Kidney (tissue), 14 donors: ENCODE data around the gene TBX19. TPM values are rescaled to one million over a fixed set of nuclear protein-coding genes. Genes with fewer than 3 reads are reported as not detected.

Experiments used
- DNase-seq, 5 donors: peaks; one replicate each; pipeline ENCODE4 v3.0.0-alpha.2; 2013 to 2020
- FAIRE-seq: peaks from 2 replicates; lab custom pipeline; 2012; peaks lifted over from hg19 to GRCh38; lab: Jason Lieb, UNC
- H3K27ac ChIP-seq, 2 donors: one replicate each; pipeline ENCODE4 v1.7.0; 2013; ENCODE audit warnings: low read depth in 2 of 2, low read length in 2 of 2, inconsistent platforms in 1 of 2
- H3K27me3 ChIP-seq: one replicate; pipeline ENCODE4 v1.7.1; 2013; ENCODE audit warnings: low read length, inconsistent platforms; ENCODE audit not compliant: control insufficient read depth, insufficient read depth
- H3K36me3 ChIP-seq, 3 donors: one replicate each; pipeline versions ENCODE4 v1.7.0 to v1.7.1; 2013; ENCODE audit warnings: low read length in 3 of 3, control low read depth in 1 of 3, inconsistent platforms in 1 of 3; ENCODE audit not compliant: insufficient read depth in 3 of 3, control insufficient read depth in 2 of 3
- H3K4me1 ChIP-seq, 3 donors: one replicate each; pipeline versions ENCODE4 v1.7.0 to v1.7.1; 2013; ENCODE audit warnings: low read length in 3 of 3, inconsistent platforms in 1 of 3, low read depth in 1 of 3; ENCODE audit not compliant: control insufficient read depth in 2 of 3, insufficient read depth in 2 of 3
- H3K4me3 ChIP-seq, 3 donors: one replicate each; pipeline versions ENCODE4 v1.7.0 to v1.8.1; 2013; ENCODE audit warnings: low read length in 3 of 3, control low read depth in 1 of 3, inconsistent platforms in 1 of 3
- H3K9ac ChIP-seq, 3 donors: one replicate each; pipeline versions ENCODE4 v1.7.0 to v1.7.1; 2013; ENCODE audit warnings: low read length in 3 of 3, control low read depth in 1 of 3, inconsistent platforms in 1 of 3
- H3K9me3 ChIP-seq, 3 donors: one replicate each; pipeline versions ENCODE4 v1.7.0 to v1.7.1; 2013; ENCODE audit warnings: low read length in 3 of 3, control low read depth in 1 of 3, inconsistent platforms in 1 of 3; ENCODE audit not compliant: control insufficient read depth in 2 of 3, insufficient read depth in 1 of 3
- CTCF ChIP-seq: IDR thresholded peaks from 3 replicates; pipeline ENCODE4 v1.5.1; 2012; ENCODE audit warnings: mild to moderate bottlenecking, moderate library complexity, borderline replicate concordance; ENCODE audit not compliant: insufficient read depth; ENCODE audit errors: extremely low read depth
- intact Hi-C: fragments of 100-400 bp; cut with DNase I; formaldehyde crosslinking; loops from one replicate; pipeline ENCODE4 v1.11.1; 2022
- polyA plus RNA-seq: library from polyadenylated mRNA; stranded (reverse); fragments of 350-450 nt; fragmentation: Illumina TruSeq; extraction: RNeasy Lipid Tissue Mini Kit (QIAGEN cat#74804); gene quantifications from one replicate; pipeline ENCODE4 v1.2.3, GENCODE V29; 2014; ENCODE audit warnings: low read depth, low replicate concordance; ENCODE audit not compliant: insufficient read depth
- total RNA-seq: library from RNA; stranded (reverse); fragmentation: NEBNext Ultra II Directional; extraction: Animal tissue kit (Norgen Biotek cat#: 25700); gene quantifications from one replicate; pipeline ENCODE4 v1.2.1, GENCODE V29; 2021
- donor health status: control.
- donor health status: control.
- donor health status: control.
- donor health status: control.
- donor health status: control.
- donor health status: DM: yes; HTN: yes; CAD: no.
- donor health status: Normal renal cell carcinoma (clear cell type).

TBX19 gene
- total and polyA plus RNA-seq, 2 donors from 2014 or later, result 1.6 to 2.0 TPM

DNA sequence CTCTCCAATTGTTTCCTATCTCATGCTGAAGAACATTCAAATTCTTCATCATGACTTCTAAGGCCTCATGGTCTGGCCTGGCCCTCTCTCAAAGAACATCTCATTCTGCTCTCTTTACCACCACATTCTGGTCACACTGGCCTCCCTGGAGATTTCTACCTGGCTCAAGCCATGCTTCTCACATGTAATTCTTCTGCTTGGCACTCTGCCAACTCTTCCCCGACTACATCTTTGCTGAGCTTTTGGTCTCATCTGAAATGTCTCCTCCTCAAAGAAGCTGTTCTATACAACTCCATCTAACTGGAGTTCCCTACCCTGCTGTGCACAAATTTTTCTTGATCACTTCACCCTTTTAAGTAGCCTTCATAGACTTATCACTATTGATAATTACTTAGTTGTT, 1.4 kb upstream of the TBX19 start:
- no peaks in the 10 kb centered on the region for H3K36me3 ChIP-seq
- no peaks in the 10 kb centered on the region for H3K27me3 ChIP-seq
- intact Hi-C loops, result no loop called here
- no peak overlapping the region for H3K27ac ChIP-seq
- no peak for TF ChIP-seq CTCF
- no peaks in the 10 kb centered on the region for H3K9me3 ChIP-seq
- H3K9ac ChIP-seq, result no peak overlapping the region
- FAIRE-seq (no peak), DNase-seq (no peak)
- H3K4me3 ChIP-seq, result no peak overlapping the region
- H3K4me1 ChIP-seq, result no peaks in the 10 kb centered on the region

DNA sequence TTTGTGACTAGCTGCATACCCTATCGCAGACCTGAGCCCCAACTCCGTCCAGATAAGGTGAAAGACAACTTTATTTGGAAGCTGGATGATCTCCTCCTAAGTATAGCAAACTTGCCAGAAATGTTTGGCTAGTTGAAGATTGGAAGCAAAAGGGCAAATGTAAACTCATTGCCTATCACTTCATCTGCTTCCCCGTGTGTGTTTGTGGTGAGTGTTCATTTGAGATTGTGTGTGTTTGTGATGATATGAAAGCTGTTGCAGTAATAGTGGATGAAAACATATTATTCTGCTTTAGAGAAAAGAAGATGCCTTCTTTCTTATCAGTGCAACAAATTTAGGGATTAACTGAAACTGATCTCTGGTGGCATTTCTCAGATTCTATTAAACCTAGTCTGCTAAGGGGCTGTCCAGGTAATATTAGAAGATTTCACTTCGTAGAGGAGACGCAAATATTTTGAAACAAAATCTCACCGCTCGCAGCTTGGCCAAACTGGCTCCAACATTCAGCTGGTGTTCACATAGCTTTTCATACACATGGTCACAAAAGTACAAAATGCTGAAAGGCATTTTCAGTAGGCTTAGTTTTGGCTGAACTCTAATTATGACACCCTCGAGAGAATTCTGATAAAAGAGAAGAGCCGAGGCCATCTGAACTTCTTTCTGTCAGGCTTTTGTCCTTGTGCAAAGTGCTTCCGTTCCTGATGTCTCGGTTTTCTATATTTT, 1.1 kb downstream of the TBX19 start:
- Histone ChIP-seq H3K4me1 (no peaks in the 10 kb centered on the region), H3K27ac (no peak overlapping the region), H3K27me3 (no peaks in the 10 kb centered on the region), H3K4me3 (no peak overlapping the region), H3K9me3 (no peaks in the 10 kb centered on the region), H3K9ac (no peak overlapping the region), H3K36me3 (no peaks in the 10 kb centered on the region)
- no peak for TF ChIP-seq CTCF
- intact Hi-C loops, result no loop called here
- FAIRE-seq (no peak), DNase-seq (no peak)

- Histone ChIP-seq H3K9ac (no peak overlapping the region), H3K27ac (no peak overlapping the region), H3K4me1 (no peaks in the 10 kb centered on the region), H3K27me3 (no peaks in the 10 kb centered on the region), H3K9me3 (no peaks in the 10 kb centered on the region), H3K36me3 (no peaks in the 10 kb centered on the region), H3K4me3 (no peak overlapping the region)
- FAIRE-seq, result no peak
- intact Hi-C loops, result no loop called here
- no peak for TF ChIP-seq CTCF
- DNase-seq, result peak in 3 of 5 donors; percentile 44 to 73 (median 67)
These were observed 4.8 kb downstream of the TBX19 start for GRCh38 chr1:168285521-168285790.
